Measurements from ENCODE around the gene ZNF454. TPM values are rescaled to one million over a fixed set of nuclear protein-coding genes. Genes with fewer than 3 reads are reported as not detected.

Gene ZNF454
- polyA plus RNA-seq, 3 donors from 2014 or later, result not detected

DNA sequence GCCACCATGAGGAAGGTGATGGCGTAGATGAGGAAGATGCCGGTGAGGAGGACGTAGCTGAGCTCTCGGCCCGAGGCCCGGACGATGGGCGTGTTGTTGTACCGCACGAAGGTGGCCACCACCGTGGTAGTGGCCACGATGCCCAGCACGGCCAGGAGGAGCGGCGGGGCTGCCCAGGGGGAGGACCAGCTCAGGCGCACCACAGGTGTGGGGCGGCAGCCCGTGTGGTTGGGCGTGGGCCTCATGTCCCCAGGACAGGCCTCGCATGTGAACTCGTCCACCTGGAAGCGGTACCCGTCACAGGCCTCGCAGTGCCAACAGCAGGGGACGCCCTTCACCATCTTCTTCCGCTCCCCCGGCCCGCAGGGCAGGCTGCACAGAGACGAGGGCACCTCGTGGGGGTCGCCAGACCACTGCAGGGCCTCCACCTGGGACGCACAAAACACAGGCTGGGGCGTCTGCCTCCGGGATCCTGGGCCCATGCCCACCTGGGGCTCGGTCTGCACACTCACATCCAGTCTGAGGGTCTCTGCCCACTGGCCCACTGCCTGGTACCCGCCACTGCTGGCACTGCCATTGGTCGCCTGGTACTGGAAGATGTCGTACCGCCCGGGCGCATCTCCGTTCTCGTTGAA is 45.4 kb downstream of the ZNF454 start:
- no peak overlapping the region for H3K27ac Mint-ChIP-seq
- H3K27me3 Mint-ChIP-seq (ENCODE audit: low read depth in 3 of 3), result peaks cover 0 to 2% (median 1%) of the 10 kb centered on the region in 3 donors
- peaks cover 2 to 14% (median 6%) of the 10 kb centered on the region in 6 donors for H3K9me3 Mint-ChIP-seq
- no peak overlapping the region for H3K4me3 Mint-ChIP-seq
- H3K4me1 Mint-ChIP-seq, result no peaks in the 10 kb centered on the region
- no peak for DNase-seq
- no peaks in the 10 kb centered on the region for H3K36me3 Mint-ChIP-seq

DNA sequence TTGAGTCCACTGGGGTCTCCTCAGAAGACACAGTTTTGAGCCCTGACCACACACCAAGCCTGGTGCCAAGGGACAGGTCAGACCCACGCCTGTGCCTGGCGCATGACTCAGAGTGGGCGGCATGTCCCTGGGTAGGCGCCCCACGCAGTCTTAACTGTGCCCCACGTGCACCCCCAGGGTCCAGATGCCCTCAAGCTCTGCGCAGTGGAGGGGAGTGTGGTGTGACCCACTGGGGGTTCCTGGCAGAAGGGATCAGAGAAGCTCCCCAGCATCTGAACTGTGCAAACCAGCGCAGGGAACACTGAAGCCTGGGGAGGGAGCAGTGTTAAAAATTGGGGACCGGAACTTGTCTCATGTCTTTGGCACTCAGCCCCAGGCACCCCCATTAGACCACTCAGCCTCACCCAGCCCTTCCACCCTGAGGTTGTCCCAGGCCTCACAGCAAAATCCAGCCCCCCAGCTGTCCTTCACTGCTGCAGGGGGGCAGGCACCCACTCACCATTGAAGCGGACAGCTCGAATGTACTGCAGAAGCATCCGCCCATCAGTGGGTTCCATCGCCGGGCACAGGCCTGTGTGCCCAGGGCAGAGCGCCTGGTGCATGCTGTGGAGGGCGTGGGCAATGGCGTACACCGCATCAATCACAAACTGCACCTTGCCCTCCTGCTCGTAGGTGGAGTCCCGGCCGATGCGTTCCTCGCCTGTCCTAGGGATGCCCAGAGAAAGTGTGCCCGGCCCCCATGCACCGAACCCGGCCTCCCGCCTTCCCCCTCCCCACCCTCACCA is 47.6 kb downstream of the ZNF454 start:
- DNase-seq, result no peak
- H3K4me3 Mint-ChIP-seq, result no peak overlapping the region

DNA sequence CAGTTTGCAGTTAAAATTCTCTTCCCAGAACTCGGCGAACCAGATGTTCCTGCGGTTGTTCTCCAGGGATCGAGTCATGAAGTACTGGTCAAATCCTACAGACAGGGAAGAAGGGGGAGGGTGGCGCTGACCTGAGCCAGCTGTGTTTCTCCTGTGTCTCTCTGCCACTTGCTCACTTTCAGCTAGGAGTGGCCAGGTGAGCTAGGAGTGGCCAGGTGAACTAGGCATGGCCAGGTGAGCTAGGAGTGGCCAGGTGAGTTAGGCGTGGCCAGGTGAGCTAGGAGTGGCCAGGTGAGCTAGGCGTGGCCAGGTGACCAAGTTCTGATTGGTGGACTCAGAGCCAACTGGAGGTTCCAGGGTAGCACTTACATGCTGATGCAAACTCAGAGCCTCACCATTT is 48.3 kb downstream of the ZNF454 start:
- no peaks in the 10 kb centered on the region for H3K4me1 Mint-ChIP-seq
- no peak overlapping the region for H3K27ac Mint-ChIP-seq
- peaks cover 0 to 2% (median 1%) of the 10 kb centered on the region in 3 donors for H3K27me3 Mint-ChIP-seq (ENCODE audit: low read depth in 3 of 3)
- DNase-seq, result no peak
- H3K4me3 Mint-ChIP-seq, result no peak overlapping the region
- no peaks in the 10 kb centered on the region for H3K36me3 Mint-ChIP-seq
- H3K9me3 Mint-ChIP-seq, result peaks cover 0 to 4% (median 1%) of the 10 kb centered on the region in 6 donors

More for the DNA sequence above, 47.6 kb downstream of the ZNF454 start:
- Mint-ChIP-seq H3K27me3 (ENCODE audit: low read depth in 3 of 3) (peaks cover 0 to 3% (median 2%) of the 10 kb centered on the region in 3 donors), H3K4me1 (no peaks in the 10 kb centered on the region), H3K9me3 (peaks cover 0 to 4% (median 1%) of the 10 kb centered on the region in 6 donors), H3K27ac (no peak overlapping the region), H3K36me3 (no peaks in the 10 kb centered on the region)

DNA sequence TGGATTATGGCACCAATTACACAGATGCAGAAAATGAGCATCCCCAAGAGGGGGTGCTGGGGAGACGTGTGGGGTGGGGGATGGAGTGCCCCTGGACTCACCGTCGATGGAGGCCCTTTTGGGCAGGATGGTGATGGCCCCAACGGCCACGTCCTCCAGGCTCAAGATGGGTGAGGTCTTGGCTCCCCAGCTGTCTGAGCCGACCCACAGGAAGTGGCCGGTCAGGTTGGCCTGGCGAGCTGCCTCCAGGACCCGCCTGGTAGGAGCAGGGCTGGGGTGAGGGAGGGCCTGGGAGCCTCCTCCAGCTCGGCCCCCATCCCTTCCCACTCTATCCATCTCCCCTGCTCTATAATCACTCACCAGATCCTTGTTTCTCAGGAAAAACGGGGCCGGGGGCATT is 49.5 kb downstream of the ZNF454 start:
- DNase-seq, result no peak
- H3K36me3 Mint-ChIP-seq, result peaks cover 0 to 3% (median 0%) of the 10 kb centered on the region in 3 donors
- no peak overlapping the region for H3K27ac Mint-ChIP-seq
- H3K4me3 Mint-ChIP-seq, result no peak overlapping the region
- H3K9me3 Mint-ChIP-seq, result peaks cover 0 to 4% (median 2%) of the 10 kb centered on the region in 6 donors
- peaks cover 3 to 5% (median 3%) of the 10 kb centered on the region in 3 donors for H3K27me3 Mint-ChIP-seq (ENCODE audit: low read depth in 3 of 3)
- no peaks in the 10 kb centered on the region for H3K4me1 Mint-ChIP-seq

DNA sequence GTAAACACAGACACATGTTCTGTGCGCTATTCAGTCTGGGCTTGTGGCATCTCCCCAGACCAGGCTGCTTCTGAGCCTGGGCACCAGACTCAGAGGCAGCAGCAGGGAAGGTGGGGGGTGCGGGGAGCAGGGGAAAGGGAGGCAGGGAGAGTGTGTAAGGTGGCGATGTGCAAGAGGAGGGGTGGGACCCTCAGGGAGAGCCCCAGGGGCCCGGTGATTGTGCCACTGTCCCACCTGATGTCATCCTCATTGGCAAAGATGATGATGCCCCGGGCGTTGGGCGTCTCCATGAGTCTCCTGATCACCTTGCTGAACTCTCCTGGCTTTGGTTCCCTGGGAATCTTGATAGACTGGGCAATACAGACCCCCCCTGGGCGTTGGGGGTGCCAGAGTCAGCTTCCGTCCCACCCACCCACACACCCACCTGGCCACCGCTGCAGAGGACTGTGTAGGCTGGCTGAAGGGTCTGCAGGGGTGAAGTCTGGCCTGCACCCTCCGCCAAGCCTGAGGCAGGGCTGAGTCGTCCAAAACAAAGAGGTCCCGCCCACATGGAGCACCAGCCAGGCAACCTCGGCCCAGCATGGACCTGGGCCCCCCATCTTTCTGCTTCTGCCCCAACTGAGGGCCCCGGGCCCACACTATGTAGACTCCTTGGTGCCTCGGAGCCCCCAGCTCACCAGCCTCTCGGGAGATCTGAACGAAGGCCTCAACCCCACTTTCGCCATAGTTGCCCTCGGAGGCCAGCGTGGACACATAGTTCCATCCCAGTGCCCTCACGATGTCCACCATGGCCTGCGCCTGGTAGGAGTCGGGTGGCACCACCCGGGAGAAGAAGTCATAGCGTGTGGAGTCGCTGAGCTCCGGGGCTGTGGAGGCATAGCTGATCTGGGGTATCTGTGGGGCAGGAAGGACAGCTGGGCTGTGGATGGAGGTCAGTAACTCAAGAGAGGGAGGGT is 50.5 kb downstream of the ZNF454 start:
- Mint-ChIP-seq H3K36me3 (peaks cover 0 to 4% (median 0%) of the 10 kb centered on the region in 3 donors), H3K9me3 (peaks cover 0 to 4% (median 2%) of the 10 kb centered on the region in 6 donors), H3K27me3 (ENCODE audit: low read depth in 3 of 3) (peaks cover 4 to 5% (median 4%) of the 10 kb centered on the region in 3 donors), H3K4me3 (no peak overlapping the region), H3K4me1 (no peaks in the 10 kb centered on the region), H3K27ac (no peak overlapping the region)
- no peak for DNase-seq

DNA sequence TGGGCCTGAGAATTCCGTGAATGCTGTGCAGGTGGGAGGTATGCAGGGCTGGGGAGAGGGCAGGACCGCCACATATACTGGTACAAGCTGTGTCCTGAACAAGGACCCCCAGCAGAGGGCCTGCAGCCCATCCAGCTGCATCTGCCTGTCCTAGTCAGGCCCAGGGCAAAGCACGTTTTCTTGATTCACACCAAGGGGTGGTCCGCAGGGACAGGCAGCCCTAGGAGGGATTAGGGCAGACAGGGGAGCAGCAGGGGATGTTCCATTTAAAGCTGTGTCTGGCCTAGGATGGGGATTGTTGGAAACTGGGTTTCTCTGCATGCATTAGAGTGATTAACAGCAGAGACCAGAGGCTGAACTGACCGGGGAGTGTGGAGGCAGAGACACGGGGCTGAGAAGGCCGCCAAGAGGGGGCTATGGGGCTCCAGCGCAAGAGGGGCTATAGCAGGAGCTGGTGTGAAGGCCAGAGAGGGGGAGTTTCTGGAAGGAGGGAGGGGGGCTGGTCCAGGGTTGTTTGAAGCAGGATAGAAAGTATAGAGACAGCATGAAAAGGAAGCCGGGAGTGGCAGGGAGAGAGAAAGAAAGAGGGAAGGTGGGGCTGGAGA is 51.4 kb downstream of the ZNF454 start:
- Mint-ChIP-seq H3K4me1 (no peaks in the 10 kb centered on the region), H3K9me3 (peaks cover 0 to 4% (median 2%) of the 10 kb centered on the region in 6 donors), H3K36me3 (peaks cover 0 to 4% (median 0%) of the 10 kb centered on the region in 3 donors), H3K27ac (no peak overlapping the region), H3K27me3 (ENCODE audit: low read depth in 3 of 3) (peaks cover 6 to 7% (median 6%) of the 10 kb centered on the region in 3 donors), H3K4me3 (no peak overlapping the region)
- no peak for DNase-seq

DNA sequence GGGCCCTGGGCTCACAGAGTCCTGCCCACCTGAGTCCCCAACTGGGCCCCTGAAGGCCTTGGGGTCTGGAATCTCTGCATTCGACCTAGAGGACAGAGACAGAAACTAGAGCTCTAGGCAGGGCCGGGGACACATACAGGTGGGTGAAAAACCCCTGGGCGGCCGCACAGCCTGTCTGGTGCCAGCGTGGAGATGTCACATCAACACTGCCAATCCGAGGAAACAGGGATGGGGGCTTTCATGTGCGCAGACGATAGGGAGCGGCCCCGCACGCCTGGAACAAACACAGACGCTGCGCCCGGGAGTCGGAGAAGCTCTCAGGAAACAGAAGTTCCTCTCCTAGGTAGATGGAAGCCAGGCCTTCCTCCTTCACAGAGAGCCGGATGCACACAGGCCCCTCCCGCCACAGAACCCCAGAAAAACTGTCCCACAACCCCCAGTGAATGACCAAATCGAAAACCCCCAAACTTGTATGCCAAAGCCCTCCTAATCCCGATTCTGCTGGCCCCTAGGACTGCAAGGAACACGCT is 52.3 kb downstream of the ZNF454 start:
- no peak for DNase-seq
- H3K4me1 Mint-ChIP-seq, result no peaks in the 10 kb centered on the region
- no peak overlapping the region for H3K4me3 Mint-ChIP-seq
- H3K9me3 Mint-ChIP-seq, result peaks cover 0 to 4% (median under 1%) of the 10 kb centered on the region in 6 donors
- peaks cover 0 to 4% (median 0%) of the 10 kb centered on the region in 3 donors for H3K36me3 Mint-ChIP-seq
- H3K27me3 Mint-ChIP-seq (ENCODE audit: low read depth in 3 of 3), result peaks cover 6 to 7% (median 6%) of the 10 kb centered on the region in 3 donors
- H3K27ac Mint-ChIP-seq, result no peak overlapping the region

DNA sequence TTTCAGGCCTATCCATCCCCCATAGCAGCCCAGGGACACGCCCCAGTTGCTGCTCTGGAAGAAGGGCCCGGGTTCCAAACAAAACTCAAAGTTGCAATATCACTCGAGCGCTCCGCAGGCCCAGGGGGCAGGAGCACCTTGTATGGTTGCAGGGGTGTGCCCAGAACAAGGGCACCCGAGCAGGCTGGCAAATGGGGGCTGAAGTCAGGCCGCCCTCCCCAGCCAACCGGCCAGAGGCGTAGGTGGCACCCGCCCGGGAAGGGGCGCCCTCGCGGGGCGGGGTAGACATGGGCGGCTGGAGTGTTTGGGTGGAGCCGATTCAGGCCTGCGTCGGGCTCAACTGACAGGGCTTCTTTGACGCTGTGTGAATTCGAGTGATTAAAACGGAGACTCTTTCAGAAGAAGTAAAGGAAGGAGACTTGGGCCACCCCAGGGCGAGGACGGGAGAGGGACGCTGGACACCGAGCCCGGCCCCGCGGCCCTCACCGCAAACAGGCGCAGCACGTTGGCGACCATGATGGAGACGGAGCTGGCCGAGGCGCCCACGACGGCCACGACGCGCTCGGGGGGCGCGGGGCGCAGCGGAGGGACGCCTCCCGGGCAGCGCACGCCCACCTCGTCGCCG is 53.1 kb downstream of the ZNF454 start:
- Mint-ChIP-seq H3K4me3 (no peak overlapping the region), H3K36me3 (peaks cover 0 to 4% (median 0%) of the 10 kb centered on the region in 3 donors), H3K27me3 (ENCODE audit: low read depth in 3 of 3) (peaks cover 6 to 7% (median 7%) of the 10 kb centered on the region in 3 donors), H3K27ac (no peak overlapping the region), H3K4me1 (no peaks in the 10 kb centered on the region), H3K9me3 (peaks cover 0 to 4% (median under 1%) of the 10 kb centered on the region in 6 donors)
- DNase-seq, result no peak

DNA sequence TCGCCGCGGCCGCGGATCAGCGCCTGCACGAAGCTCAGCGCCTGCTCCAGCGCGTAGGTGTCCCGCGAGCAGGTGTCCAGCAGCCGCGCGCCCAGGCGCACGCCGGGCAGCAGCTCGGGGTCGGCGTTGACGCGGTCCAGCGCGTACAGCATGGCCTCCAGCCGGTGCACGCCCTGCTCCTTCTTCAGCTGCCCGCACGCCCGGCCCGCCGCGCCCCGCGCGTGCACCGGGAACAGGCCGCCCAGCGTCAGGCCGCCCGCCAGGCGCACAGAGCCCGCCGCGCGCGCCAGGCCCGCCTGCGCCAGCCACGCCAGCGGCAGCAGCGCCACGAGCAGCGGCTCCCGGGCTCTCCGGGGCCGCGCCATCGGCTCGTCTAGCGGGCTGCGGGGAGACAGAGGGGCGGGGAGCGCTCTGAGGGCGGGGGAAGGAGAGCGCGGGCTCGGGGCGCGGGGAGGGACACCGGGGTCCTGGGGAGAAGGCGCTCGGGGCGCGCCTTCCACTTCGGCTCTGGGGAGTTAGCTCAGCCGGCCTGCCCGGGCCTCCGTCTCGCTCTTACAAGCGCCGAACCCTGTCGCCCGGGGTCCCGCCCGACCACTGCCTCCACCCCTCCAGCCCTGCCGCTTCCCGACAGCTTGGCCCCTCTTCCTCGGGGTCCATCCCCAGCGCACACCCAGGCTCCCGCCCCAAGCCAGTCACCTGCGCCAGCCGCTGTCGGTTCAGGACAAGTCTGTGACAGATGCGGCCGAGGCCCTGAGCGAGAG is 53.8 kb downstream of the ZNF454 start, which contains the start of gene GRM6:
Gene GRM6, minus strand, starts transcription at position 741 of the 761 bp plus-strand sequence. Its CDS starts 376 bp downstream, at position 365.
- Mint-ChIP-seq H3K4me1 (no peaks in the 10 kb centered on the region), H3K27me3 (ENCODE audit: low read depth in 3 of 3) (peaks cover 7 to 8% (median 7%) of the 10 kb centered on the region in 3 donors), H3K9me3 (peaks cover 0 to 3% (median under 1%) of the 10 kb centered on the region in 6 donors), H3K36me3 (peaks cover 0 to 4% (median 0%) of the 10 kb centered on the region in 3 donors), H3K27ac (no peak within 1 kb of the TSS), H3K4me3 (peak within 1 kb of the TSS in 1 of 5 donors; percentile 13)
- DNase-seq, result no peak

DNA sequence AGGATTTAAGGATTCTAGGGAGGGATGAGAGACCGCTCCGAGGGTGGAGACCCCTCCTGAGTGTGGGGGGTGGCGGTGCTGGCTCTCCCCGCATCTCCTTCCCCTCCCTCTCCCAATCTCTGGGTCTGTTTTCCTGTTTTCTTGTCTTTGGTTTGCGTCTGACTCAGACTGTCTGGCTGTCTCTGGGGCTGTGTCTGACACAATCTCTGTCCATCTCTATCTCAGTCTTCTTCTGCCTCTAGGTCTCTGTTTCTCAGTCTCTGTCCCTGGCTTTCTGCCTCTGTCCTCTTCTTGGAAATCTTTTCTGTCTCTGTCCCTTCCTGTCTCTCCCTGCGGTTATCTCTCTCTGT is 54.3 kb downstream of the ZNF454 start:
- DNase-seq, result no peak
- Mint-ChIP-seq H3K36me3 (peaks cover 0 to 4% (median 0%) of the 10 kb centered on the region in 3 donors), H3K4me1 (no peaks in the 10 kb centered on the region), H3K27ac (no peak overlapping the region), H3K9me3 (peaks cover 0 to 1% (median 0%) of the 10 kb centered on the region in 6 donors), H3K4me3 (peak overlapping the region in 1 of 5 donors; percentile 13), H3K27me3 (ENCODE audit: low read depth in 3 of 3) (peaks cover 7 to 13% (median 7%) of the 10 kb centered on the region in 3 donors)

DNA sequence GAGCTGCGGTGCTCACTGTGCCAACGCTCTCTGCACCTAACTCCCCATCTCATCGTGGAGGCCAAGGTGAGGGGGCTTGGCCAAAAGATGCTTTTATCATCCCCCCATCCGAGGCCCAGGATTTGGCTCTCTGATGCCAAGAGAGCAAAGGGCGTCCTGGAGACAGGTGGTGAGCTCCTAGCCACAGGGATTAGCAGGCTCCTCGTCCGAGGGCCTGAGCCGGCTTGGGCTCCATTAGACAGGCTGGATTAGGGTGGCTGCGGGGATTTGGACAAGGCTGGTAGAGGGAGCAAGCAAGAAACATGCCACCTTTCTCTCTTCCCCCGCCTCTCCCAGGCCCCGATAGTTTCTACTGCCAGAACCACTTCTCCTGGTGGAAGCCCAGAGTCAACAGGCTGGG is 55.2 kb downstream of the ZNF454 start:
- H3K27ac Mint-ChIP-seq, result no peak overlapping the region
- peaks cover 5 to 13% (median 9%) of the 10 kb centered on the region in 3 donors for H3K27me3 Mint-ChIP-seq (ENCODE audit: low read depth in 3 of 3)
- peaks cover 0 to 4% (median 0%) of the 10 kb centered on the region in 3 donors for H3K36me3 Mint-ChIP-seq
- no peaks in the 10 kb centered on the region for H3K4me1 Mint-ChIP-seq
- H3K4me3 Mint-ChIP-seq, result no peak overlapping the region
- peaks cover 0 to 1% (median 0%) of the 10 kb centered on the region in 6 donors for H3K9me3 Mint-ChIP-seq
- no peak for DNase-seq

DNA sequence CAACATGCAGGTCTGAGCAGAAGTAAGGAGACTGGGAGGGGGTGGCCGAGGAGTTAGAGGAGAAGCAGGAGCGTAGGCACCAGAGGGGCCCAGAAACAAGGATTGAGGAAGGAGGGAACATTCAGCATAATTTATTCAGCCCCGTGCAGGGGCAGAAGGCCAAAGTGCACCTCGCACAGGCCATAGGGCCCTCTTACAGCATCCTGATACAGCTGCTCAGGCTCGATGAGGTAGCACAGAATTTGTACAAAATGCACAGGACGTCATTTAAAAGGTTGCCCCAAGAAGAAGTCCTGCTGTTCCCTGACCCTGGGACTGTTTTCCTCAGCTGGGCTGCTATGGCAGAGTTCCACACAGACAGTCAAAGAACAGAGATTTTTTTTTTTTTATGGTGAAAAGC is 56.2 kb downstream of the ZNF454 start:
- no peak for DNase-seq
- H3K4me1 Mint-ChIP-seq, result no peaks in the 10 kb centered on the region
- peaks cover 0 to 4% (median 0%) of the 10 kb centered on the region in 3 donors for H3K36me3 Mint-ChIP-seq
- H3K4me3 Mint-ChIP-seq, result no peak overlapping the region
- peaks cover 0 to 1% (median 0%) of the 10 kb centered on the region in 6 donors for H3K9me3 Mint-ChIP-seq
- H3K27me3 Mint-ChIP-seq (ENCODE audit: low read depth in 3 of 3), result peaks cover 6 to 13% (median 11%) of the 10 kb centered on the region in 3 donors
- no peak overlapping the region for H3K27ac Mint-ChIP-seq

Data from immature natural killer cell (primary cell).